ENCODE results near the gene MAP4K3. TPM values are rescaled to one million over a fixed set of nuclear protein-coding genes. Genes with fewer than 3 reads are reported as not detected.

MAP4K3 gene
- total RNA-seq, 1 experiment from 2014 or later: 21.4 TPM

DNA sequence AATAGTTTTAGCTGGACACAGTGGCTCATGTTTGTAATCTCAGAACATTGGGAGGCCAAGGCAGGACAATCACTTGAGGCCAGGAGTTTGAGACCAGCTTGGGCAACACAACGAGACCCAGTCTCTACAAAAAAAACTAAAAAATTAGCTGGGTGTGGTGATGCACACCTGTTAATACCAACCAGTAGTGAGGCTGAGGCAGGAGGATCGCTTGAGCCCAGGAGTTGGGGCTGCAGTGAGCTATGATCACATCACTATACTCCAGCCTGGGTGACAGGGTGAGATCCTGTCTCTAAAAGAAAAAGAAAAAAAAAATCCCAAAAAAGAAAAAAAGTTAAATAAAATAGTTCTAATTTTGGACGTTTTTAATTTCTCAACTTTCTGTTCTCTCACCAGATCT lies 68.7 kb downstream of the MAP4K3 start:
- RAD21 ChIA-PET (ENCODE audit: low non-redundant PET in 1 of 2, low total read pairs in 2 of 2, uncharacterized antibody in 2 of 2, unreplicated experiment in 2 of 2): no interaction called here
- Histone ChIP-seq H3K79me2 (ENCODE audit: insufficient read depth, low read length) (peaks cover 5% of the 10 kb centered on the region; the same call in 1 of the 2 replicates), H3K9me3 (ENCODE audit: control insufficient read depth in 1 of 2, insufficient read depth in 1 of 2, low read depth in 1 of 2, low read length in 2 of 2) (no peaks in the 10 kb centered on the region; a peak in 1 of 4 replicates), H3K36me3 (ENCODE audit: control insufficient read depth in 1 of 2, insufficient read depth in 2 of 2, low read length in 2 of 2) (no peaks in the 10 kb centered on the region), H3K4me3 (replicated peaks in 1 of 2; ENCODE audit: low read depth in 1 of 2, low read length in 2 of 2) (no peak overlapping the region), H4K20me1 (ENCODE audit: insufficient read depth) (no peaks in the 10 kb centered on the region), H3K4me1 (ENCODE audit: control insufficient read depth in 1 of 2, insufficient read depth in 2 of 2, low read length in 2 of 2) (no peaks in the 10 kb centered on the region), H3K27me3 (ENCODE audit: insufficient read depth, low read length) (no peaks in the 10 kb centered on the region), H3K9ac (ENCODE audit: low read length) (no peak overlapping the region), H2AFZ (ENCODE audit: low read depth, low read length, poor library complexity, severe bottlenecking) (no peak overlapping the region), H3K9me2 (ENCODE audit: insufficient read depth) (no peaks in the 10 kb centered on the region), H3K27ac (ENCODE audit: low read depth, low read length) (no peak overlapping the region), H3K4me2 (ENCODE audit: low read length) (no peak overlapping the region)
- POLR2A ChIA-PET: no interaction called here
- no peak for TF ChIP-seq RAD21 (IDR thresholded peaks at IDR 0.05; ENCODE audit: low read depth)
- TF ChIP-seq SIN3A (IDR thresholded peaks at IDR 0.05; ENCODE audit: low read depth): no peak
- no peak for TF ChIP-seq EZH2 (IDR thresholded peaks at IDR 0.05)
- TF ChIP-seq CEBPB (IDR thresholded peaks at IDR 0.05; ENCODE audit: low read depth): no peak
- ATAC-seq: no peak
- DNase-seq (ENCODE audit: low read depth, low spot score): no peak
- CTCF ChIA-PET: no interaction called here
- intact Hi-C loops (cut with micrococcal nuclease): no loop called here
- no TSS peak for BruUV-seq (replicated peaks)

DNA sequence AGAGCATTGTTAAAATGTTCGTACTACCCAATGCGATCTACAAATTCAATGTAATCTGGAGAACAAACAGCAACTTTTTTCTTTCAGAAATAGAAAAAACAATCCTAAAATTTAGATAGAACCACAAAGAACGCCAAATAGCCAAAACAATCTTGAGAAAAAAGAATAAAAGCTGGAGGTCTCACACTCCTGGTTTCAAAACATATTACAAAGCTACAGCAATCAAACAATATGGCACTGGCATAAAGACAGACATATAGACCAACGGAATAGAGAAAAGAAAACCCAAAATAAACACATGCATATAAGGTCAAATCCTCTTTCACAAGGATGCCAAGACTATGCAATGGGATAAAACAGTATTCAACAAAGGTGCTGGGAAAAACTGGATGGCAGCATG lies 74.5 kb downstream of the MAP4K3 start:
- Histone ChIP-seq H3K4me1 (ENCODE audit: control insufficient read depth in 1 of 2, insufficient read depth in 2 of 2, low read length in 2 of 2) (no peaks in the 10 kb centered on the region), H3K4me2 (ENCODE audit: low read length) (no peak overlapping the region), H3K27ac (ENCODE audit: low read depth, low read length) (no peak overlapping the region), H3K9me2 (ENCODE audit: insufficient read depth) (no peaks in the 10 kb centered on the region), H3K9me3 (ENCODE audit: control insufficient read depth in 1 of 2, insufficient read depth in 1 of 2, low read depth in 1 of 2, low read length in 2 of 2) (peaks cover 30 to 31% of the 10 kb centered on the region in 2 experiments; a peak in 3 of 4 replicates), H3K4me3 (replicated peaks in 1 of 2; ENCODE audit: low read depth in 1 of 2, low read length in 2 of 2) (no peak overlapping the region), H3K79me2 (ENCODE audit: insufficient read depth, low read length) (peaks cover 12% of the 10 kb centered on the region), H3K27me3 (ENCODE audit: insufficient read depth, low read length) (no peaks in the 10 kb centered on the region), H3K36me3 (ENCODE audit: control insufficient read depth in 1 of 2, insufficient read depth in 2 of 2, low read length in 2 of 2) (peaks cover 0 to 7% of the 10 kb centered on the region in 2 experiments; a peak in 1 of 4 replicates), H3K9ac (ENCODE audit: low read length) (no peak overlapping the region), H2AFZ (ENCODE audit: low read depth, low read length, poor library complexity, severe bottlenecking) (no peak overlapping the region), H4K20me1 (ENCODE audit: insufficient read depth) (no peaks in the 10 kb centered on the region)
- intact Hi-C loops (cut with micrococcal nuclease): no loop called here
- POLR2A ChIA-PET: no interaction called here
- RAD21 ChIA-PET (ENCODE audit: low non-redundant PET in 1 of 2, low total read pairs in 2 of 2, uncharacterized antibody in 2 of 2, unreplicated experiment in 2 of 2): no interaction called here
- BruUV-seq (replicated peaks): no TSS peak
- CTCF ChIA-PET: no interaction called here
- TF ChIP-seq, protein P1, sequence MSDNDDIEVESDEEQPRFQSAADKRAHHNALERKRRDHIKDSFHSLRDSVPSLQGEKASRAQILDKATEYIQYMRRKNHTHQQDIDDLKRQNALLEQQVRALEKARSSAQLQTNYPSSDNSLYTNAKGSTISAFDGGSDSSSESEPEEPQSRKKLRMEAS (IDR thresholded peaks at IDR 0.05): no peak
- TF ChIP-seq, protein P2, sequence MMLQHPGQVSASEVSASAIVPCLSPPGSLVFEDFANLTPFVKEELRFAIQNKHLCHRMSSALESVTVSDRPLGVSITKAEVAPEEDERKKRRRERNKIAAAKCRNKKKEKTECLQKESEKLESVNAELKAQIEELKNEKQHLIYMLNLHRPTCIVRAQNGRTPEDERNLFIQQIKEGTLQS (IDR thresholded peaks at IDR 0.05): no peak
- peak; percentile 53; the same call in 1 of the 2 replicates for TF ChIP-seq CBX3 (IDR thresholded peaks at IDR 0.05; ENCODE audit: low read depth)
- TF ChIP-seq RAD21 (IDR thresholded peaks at IDR 0.05; ENCODE audit: low read depth): no peak
- no peak for TF ChIP-seq FOSL1 (IDR thresholded peaks at IDR 0.05; ENCODE audit: low read depth)
- TF ChIP-seq, protein P3, sequence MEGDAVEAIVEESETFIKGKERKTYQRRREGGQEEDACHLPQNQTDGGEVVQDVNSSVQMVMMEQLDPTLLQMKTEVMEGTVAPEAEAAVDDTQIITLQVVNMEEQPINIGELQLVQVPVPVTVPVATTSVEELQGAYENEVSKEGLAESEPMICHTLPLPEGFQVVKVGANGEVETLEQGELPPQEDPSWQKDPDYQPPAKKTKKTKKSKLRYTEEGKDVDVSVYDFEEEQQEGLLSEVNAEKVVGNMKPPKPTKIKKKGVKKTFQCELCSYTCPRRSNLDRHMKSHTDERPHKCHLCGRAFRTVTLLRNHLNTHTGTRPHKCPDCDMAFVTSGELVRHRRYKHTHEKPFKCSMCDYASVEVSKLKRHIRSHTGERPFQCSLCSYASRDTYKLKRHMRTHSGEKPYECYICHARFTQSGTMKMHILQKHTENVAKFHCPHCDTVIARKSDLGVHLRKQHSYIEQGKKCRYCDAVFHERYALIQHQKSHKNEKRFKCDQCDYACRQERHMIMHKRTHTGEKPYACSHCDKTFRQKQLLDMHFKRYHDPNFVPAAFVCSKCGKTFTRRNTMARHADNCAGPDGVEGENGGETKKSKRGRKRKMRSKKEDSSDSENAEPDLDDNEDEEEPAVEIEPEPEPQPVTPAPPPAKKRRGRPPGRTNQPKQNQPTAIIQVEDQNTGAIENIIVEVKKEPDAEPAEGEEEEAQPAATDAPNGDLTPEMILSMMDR (IDR thresholded peaks at IDR 0.05 in 2 of 3, conservative IDR thresholded peaks at IDR 0.05 in 1 of 3; ENCODE audit: borderline replicate concordance in 1 of 3, insufficient read depth in 1 of 3, low read depth in 2 of 3, low read length in 2 of 3): no peak
- DNase-seq (ENCODE audit: low read depth, low spot score): no peak
- no peak for ATAC-seq
